Skeletal muscle satellite cell (primary cell): ENCODE results near the gene ADAM30.
"Not testable (repeated sequence)": the region's sequence is repeated elsewhere in the genome, so short reads cannot be mapped to it uniquely, and the experiment has no call there.

Experiments
- H3K27me3 ChIP-seq: 2 replicates; pipeline ENCODE4 v1.7.0; 2013; ENCODE audit warnings: low read length; ENCODE audit not compliant: control insufficient read depth, insufficient read depth
- H3K36me3 ChIP-seq: 2 replicates; pipeline ENCODE4 v1.7.0; 2013; ENCODE audit warnings: mild to moderate bottlenecking, control low read depth, low read length; ENCODE audit not compliant: insufficient read depth
- H3K4me1 ChIP-seq: 2 replicates; pipeline ENCODE4 v1.7.0; 2013; ENCODE audit warnings: low read length; ENCODE audit not compliant: control insufficient read depth, insufficient read depth
- H3K4me2 ChIP-seq: 2 replicates; pipeline ENCODE4 v1.7.0; 2013; ENCODE audit warnings: mild to moderate bottlenecking, low read length
- H3K4me3 ChIP-seq: 2 replicates; pipeline ENCODE4 v1.7.0; 2013; ENCODE audit warnings: low read length
- H3K9ac ChIP-seq: 2 replicates; pipeline ENCODE4 v1.7.0; 2013; ENCODE audit warnings: mild to moderate bottlenecking, low read depth, low read length, moderate library complexity
- H3K9me3 ChIP-seq: replicated peaks from 2 replicates; pipeline ENCODE4 v1.7.0; 2013; ENCODE audit warnings: mild to moderate bottlenecking, control low read depth, low read length

The ADAM30 gene

GRCh38 chr1:119869995-119870394 lies 26.3 kb downstream of the ADAM30 start:
- H3K4me2 ChIP-seq: no peak overlapping the region
- H3K4me1 ChIP-seq: peaks cover 35% of the 10 kb centered on the region
- H3K36me3 ChIP-seq: no peaks in the 10 kb centered on the region
- H3K9ac ChIP-seq: no peak overlapping the region
- no peak overlapping the region for H3K4me3 ChIP-seq
- no peaks in the 10 kb centered on the region for H3K9me3 ChIP-seq
- no peaks in the 10 kb centered on the region for H3K27me3 ChIP-seq

DNA sequence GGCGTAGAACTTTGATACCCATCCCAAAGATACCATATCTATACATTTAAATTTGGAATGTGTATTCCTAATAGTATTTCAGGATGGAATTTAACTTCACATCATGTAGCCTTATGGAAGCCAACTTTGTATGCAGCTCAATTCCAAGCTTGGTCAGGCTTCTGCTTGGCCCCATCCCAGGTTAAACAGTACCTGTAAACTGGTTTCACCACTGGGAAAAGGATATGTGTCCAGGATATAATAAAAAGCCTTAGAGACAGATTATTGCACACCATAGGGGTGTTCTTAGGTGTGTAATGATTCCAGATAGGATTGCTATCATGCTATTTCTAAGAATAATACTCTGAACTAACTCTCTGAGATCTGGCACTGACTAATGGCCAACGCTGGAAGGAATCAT lies 28.1 kb downstream of the ADAM30 start:
- Histone ChIP-seq H3K4me1 (peaks cover 23% of the 10 kb centered on the region), H3K27me3 (no peaks in the 10 kb centered on the region), H3K9ac (no peak overlapping the region), H3K9me3 (no peaks in the 10 kb centered on the region), H3K4me2 (no peak overlapping the region), H3K36me3 (no peaks in the 10 kb centered on the region), H3K4me3 (no peak overlapping the region)

DNA sequence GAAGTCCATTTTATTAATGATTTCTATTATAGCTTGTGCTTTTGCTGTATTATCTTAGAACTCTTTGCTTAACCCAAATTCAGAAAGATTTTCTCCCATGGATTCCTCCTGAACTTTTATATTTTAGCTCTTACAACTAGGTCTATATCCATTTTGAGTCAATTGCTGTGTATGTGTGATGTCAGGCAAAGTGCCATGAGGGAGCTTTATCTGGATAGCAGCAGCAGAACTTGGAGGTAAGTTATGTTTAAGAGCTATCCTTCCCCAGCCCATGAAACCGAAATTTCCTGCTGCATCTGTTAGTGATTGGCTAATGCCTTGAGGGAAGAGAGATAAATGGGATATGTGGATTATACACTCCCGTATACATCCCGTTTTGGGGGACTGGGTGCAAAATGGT lies 29.9 kb downstream of the ADAM30 start:
- Histone ChIP-seq H3K9me3 (no peaks in the 10 kb centered on the region), H3K4me3 (no peak overlapping the region), H3K27me3 (no peaks in the 10 kb centered on the region), H3K36me3 (no peaks in the 10 kb centered on the region), H3K4me1 (peaks cover 5% of the 10 kb centered on the region), H3K9ac (no peak overlapping the region), H3K4me2 (no peak overlapping the region)

- Histone ChIP-seq H3K4me2 (no peak overlapping the region), H3K4me3 (no peak overlapping the region), H3K9me3 (no peaks in the 10 kb centered on the region), H3K4me1 (no peaks in the 10 kb centered on the region), H3K36me3 (no peaks in the 10 kb centered on the region), H3K27me3 (no peaks in the 10 kb centered on the region), H3K9ac (no peak overlapping the region)
These were observed 30.7 kb downstream of the ADAM30 start for GRCh38 chr1:119865627-119866026.

DNA sequence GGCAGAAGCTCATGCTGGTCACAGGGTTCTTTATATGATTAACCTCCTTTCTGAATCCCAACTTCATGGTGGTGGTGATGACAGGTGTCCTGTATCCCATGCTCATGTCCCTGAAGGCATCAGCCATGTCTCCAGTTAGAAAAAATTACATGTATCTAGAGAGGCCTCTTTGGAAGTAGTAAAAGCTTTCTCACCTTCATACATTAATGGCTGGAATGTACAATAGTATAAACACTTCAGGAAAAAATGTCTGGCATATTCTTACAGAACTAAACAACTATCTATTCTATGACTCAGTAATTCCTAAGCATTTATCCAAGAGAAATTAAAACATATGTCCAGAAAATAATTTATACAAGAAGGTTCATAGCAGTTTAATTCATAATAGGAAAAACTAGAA lies 34.0 kb downstream of the ADAM30 start:
- no peaks in the 10 kb centered on the region for H3K9me3 ChIP-seq
- H3K27me3 ChIP-seq: no peaks in the 10 kb centered on the region
- no peak overlapping the region for H3K4me3 ChIP-seq
- H3K9ac ChIP-seq: no peak overlapping the region
- peaks cover 14% of the 10 kb centered on the region for H3K4me1 ChIP-seq
- no peaks in the 10 kb centered on the region for H3K36me3 ChIP-seq
- H3K4me2 ChIP-seq: no peak overlapping the region

DNA sequence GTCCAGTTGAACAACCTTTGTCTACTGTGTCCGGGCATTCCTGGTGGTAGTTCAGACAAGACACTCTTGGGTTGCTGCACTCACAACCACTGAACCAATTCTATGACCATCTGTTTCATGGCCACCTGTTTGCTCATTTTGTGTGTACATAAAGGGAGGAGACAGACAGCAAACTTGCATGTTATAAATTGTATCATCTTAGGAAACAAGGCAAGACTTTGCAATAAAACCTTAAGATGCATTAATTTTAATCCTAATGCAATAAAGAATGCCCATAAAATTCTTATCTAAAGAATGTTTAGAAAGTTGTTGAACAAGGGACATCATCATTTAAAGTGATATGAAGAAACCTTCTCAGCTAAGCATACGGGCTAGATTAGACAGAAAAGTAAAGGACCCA lies 34.8 kb downstream of the ADAM30 start:
- H3K4me2 ChIP-seq: no peak overlapping the region
- H3K4me3 ChIP-seq: no peak overlapping the region
- no peaks in the 10 kb centered on the region for H3K36me3 ChIP-seq
- peaks cover 14% of the 10 kb centered on the region for H3K4me1 ChIP-seq
- no peaks in the 10 kb centered on the region for H3K9me3 ChIP-seq
- no peak overlapping the region for H3K9ac ChIP-seq
- H3K27me3 ChIP-seq: no peaks in the 10 kb centered on the region

GRCh38 chr1:119859647-119860046 lies 36.7 kb downstream of the ADAM30 start:
- H3K4me1 ChIP-seq: peaks cover 14% of the 10 kb centered on the region
- H3K9ac ChIP-seq: no peak overlapping the region
- no peaks in the 10 kb centered on the region for H3K9me3 ChIP-seq
- H3K27me3 ChIP-seq: no peaks in the 10 kb centered on the region
- H3K36me3 ChIP-seq: no peaks in the 10 kb centered on the region
- H3K4me3 ChIP-seq: no peak overlapping the region
- H3K4me2 ChIP-seq: peak overlapping the region; percentile 12

DNA sequence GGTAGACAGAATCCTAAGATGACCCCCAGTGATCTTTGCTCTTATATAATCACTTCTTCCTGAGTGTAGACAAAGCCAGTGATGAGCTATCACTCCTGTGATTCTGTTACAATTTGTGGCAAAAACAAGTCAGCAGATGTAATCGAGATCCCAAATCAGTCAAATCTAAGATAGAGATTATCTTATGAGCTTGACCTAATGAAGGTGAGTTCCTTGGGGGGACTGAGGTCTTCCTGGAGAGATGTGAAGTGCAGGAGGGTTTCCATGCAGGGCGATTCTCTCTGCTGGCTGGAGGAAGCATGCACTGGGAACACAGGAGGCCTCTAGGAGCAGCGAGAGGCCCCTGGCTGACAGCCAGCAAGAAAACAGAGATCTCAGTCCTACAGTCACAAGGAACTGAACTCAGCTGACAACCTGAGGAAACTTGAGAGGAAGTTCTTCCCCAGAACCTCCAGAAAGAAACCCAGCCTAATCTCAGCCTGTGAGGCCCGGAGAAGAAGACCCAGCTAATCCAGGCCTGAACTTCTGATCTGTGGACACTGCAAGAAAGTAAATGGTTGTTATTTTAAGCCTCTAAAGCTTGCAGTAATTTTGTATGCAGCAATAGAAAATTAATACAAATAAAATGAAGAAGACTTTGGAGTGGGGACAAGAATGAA lies 37.6 kb downstream of the ADAM30 start:
- not testable (repeated sequence) for H3K4me3 ChIP-seq, H3K27me3 ChIP-seq
- H3K4me1 ChIP-seq: peaks cover 14% of the 10 kb centered on the region

GRCh38 chr1:119858126-119858525 lies 38.2 kb downstream of the ADAM30 start:
- Histone ChIP-seq H3K9me3 (no peaks in the 10 kb centered on the region), H3K9ac (no peak overlapping the region), H3K36me3 (no peaks in the 10 kb centered on the region), H3K4me2 (no peak overlapping the region), H3K27me3 (no peaks in the 10 kb centered on the region), H3K4me3 (no peak overlapping the region), H3K4me1 (peaks cover 14% of the 10 kb centered on the region)

More for the DNA sequence above, 37.6 kb downstream of the ADAM30 start:
- not testable (repeated sequence) for H3K9ac ChIP-seq, H3K9me3 ChIP-seq, H3K4me2 ChIP-seq, H3K36me3 ChIP-seq

DNA sequence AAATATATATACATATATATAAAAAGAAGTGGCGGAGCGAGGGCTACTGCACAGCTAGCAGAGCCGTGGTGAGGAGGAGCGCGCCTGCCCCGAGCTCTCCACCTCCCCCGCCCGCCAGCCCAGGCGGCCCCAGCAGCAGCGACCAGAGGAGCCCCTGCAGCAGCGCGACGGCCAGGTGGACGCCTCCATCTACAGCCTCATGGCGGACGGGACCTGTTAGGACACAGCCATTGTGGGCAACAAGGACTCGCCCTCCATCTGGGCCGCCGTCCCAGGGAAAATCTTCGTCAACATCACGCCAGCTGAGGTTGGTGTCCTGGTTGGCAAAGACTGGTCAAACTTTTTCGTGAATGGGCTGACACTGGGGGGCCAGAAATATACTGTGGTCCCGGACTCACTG lies 43.2 kb downstream of the ADAM30 start:
- Histone ChIP-seq H3K27me3 (no peaks in the 10 kb centered on the region), H3K4me3 (no peak overlapping the region), H3K9ac (no peak overlapping the region), H3K4me1 (no peaks in the 10 kb centered on the region), H3K36me3 (no peaks in the 10 kb centered on the region), H3K4me2 (no peak overlapping the region), H3K9me3 (no peaks in the 10 kb centered on the region)

- H3K4me2 ChIP-seq, H3K9ac ChIP-seq, H3K9me3 ChIP-seq, H3K4me1 ChIP-seq, H3K4me3 ChIP-seq, H3K36me3 ChIP-seq: not testable (repeated sequence)
- peaks cover 25% of the 10 kb centered on the region for H3K27me3 ChIP-seq
These were observed 52.1 kb downstream of the ADAM30 start for GRCh38 chr1:119844206-119844605.
